ENCODE measurements around the gene RAB27B.

DNA sequence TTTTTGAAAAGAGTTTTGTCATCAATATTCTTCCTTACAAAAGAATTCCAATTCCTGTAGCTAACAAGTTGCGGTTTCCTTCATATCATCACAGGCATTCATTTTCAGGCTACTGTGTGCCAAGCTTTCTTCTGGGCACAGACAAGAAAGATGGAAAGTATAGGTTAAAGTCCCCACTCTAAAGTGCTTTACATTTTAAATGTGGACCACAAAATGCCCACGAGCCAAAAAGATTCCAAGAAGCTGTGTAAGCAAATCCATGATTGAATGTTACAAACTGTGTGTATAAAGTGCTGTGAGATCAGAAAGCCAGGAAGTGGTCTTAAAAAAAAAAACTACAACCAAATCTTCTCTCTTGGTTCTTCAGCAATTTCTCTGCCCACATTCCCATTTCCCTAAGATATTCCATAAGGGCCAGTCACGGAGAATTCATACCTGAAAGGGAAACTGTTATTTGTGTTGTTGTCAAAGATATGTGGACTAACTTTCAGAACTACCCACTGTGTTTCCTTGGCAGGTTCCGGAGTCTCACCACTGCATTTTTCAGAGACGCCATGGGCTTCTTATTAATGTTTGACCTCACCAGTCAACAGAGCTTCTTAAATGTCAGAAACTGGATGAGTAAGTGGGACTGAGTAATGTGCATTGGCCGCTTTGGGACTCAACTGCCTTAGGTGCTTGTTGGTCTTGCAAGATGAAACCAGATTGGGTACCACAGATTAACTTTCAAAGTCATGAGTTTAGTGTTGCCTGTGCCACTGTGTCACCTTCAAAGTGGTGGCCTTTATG, 55.7 kb downstream of the RAB27B start:
- TF ChIP-seq POLR2AphosphoS5 (IDR thresholded peaks at IDR 0.05) (no peak), EP300 (IDR thresholded peaks at IDR 0.05) (no peak), POLR2A (IDR thresholded peaks at IDR 0.05; ENCODE audit: low read depth) (no peak)
- TF ChIP-seq, protein P1, sequence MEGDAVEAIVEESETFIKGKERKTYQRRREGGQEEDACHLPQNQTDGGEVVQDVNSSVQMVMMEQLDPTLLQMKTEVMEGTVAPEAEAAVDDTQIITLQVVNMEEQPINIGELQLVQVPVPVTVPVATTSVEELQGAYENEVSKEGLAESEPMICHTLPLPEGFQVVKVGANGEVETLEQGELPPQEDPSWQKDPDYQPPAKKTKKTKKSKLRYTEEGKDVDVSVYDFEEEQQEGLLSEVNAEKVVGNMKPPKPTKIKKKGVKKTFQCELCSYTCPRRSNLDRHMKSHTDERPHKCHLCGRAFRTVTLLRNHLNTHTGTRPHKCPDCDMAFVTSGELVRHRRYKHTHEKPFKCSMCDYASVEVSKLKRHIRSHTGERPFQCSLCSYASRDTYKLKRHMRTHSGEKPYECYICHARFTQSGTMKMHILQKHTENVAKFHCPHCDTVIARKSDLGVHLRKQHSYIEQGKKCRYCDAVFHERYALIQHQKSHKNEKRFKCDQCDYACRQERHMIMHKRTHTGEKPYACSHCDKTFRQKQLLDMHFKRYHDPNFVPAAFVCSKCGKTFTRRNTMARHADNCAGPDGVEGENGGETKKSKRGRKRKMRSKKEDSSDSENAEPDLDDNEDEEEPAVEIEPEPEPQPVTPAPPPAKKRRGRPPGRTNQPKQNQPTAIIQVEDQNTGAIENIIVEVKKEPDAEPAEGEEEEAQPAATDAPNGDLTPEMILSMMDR (IDR thresholded peaks at IDR 0.05) = no peak
